Glomerular visceral epithelial cell (primary cell): ENCODE data around the gene NSD1.
"Not testable (repeated sequence)": the region's sequence is repeated elsewhere in the genome, so short reads cannot be mapped to it uniquely, and the experiment has no call there.

Source experiments
- DNase-seq: peaks from one replicate; pipeline ENCODE4 v3.0.0-alpha.2; 2016; ENCODE audit errors: extremely low spot score

The NSD1 gene

GRCh38 chr5:177290816-177291596 lies 157.4 kb downstream of the NSD1 start:
- no peak for DNase-seq

DNA sequence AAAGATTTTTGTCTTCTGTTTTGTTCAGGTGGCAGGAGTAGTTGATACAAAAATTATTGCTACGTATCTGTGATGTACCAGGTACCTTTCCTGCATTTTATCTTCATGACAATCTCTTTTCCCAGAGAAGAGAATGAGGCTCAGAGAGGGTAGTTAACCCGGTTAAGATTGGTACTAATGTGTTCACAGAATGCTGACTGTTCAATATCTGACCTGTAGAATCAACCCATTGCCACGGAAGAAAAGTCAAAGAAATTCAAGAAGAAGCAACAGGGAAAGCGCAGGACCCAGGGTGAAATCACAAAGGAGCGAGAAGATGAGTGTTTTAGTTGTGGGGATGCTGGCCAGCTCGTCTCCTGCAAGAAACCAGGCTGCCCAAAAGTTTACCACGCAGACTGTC lies 158.2 kb downstream of the NSD1 start:
- DNase-seq: no peak

- no peak for DNase-seq
These were observed 160.4 kb downstream of the NSD1 start for GRCh38 chr5:177293819-177294581.

GRCh38 chr5:177294632-177295031 lies 161.1 kb downstream of the NSD1 start:
- DNase-seq: no peak

- DNase-seq: no peak
These were observed 162.4 kb downstream of the NSD1 start for GRCh38 chr5:177295924-177296323.

DNA sequence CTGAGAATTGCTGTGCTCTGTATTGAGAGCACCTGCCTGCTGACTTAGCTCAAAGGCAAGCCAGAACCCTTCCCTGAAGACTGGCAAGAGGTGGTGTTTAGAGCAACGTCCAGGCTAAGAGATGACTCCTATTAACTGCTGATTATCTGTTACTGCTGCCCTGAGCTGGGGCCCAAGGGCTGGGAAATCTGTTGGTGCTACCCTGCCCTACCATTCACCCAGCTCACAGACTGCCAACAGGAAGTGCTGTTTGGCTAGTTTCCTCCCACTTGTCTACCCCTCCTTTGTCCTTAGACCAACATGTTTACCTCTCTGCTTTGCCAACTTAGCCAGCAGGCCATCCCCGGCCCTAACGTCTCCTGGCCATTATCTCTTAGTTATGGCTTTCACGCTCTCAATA lies 163.0 kb downstream of the NSD1 start:
- no peak for DNase-seq

DNA sequence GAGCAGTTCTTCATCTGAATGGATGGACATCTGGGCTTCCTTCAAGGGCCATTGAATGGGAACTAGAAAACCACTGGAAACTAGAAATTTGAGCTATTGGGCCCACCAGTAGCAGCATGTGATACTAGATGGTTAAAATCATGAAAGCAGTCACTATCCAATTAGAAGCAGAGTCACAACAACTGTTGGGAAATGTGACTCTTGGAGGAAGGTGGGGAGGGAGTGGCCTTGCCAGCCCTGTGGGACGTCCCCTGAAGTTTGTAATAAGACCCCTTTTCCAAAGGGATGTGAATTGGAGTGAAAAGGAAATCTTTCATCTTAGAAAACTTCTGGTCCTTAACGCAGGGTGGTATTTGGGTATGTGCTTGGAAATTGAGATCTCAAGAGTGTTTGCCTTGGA lies 164.3 kb downstream of the NSD1 start:
- no peak for DNase-seq

- DNase-seq: no peak
These were observed 166.1 kb downstream of the NSD1 start for GRCh38 chr5:177299697-177300096.

- peak; percentile 77 for DNase-seq
These were observed 166.8 kb downstream of the NSD1 start for GRCh38 chr5:177300236-177300880.

DNA sequence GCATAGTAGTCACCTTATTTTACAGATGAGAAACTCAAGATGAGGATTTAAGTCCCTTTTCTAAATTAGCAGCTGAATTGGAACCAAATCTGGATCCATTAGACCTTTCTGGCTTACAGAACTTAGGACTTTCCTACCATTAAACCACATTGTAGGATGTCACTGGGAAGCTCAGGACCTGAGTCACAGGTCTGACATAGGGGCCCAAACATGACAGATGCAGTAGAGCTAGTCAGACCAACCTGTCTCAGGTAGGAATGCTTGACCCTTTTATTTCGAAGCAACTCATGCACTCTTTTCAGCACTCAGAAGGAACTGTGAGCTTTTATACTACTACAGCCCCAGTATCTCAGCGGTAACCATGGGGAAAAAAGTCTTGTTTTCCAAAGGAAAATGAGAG lies 167.4 kb downstream of the NSD1 start:
- DNase-seq: no peak

DNA sequence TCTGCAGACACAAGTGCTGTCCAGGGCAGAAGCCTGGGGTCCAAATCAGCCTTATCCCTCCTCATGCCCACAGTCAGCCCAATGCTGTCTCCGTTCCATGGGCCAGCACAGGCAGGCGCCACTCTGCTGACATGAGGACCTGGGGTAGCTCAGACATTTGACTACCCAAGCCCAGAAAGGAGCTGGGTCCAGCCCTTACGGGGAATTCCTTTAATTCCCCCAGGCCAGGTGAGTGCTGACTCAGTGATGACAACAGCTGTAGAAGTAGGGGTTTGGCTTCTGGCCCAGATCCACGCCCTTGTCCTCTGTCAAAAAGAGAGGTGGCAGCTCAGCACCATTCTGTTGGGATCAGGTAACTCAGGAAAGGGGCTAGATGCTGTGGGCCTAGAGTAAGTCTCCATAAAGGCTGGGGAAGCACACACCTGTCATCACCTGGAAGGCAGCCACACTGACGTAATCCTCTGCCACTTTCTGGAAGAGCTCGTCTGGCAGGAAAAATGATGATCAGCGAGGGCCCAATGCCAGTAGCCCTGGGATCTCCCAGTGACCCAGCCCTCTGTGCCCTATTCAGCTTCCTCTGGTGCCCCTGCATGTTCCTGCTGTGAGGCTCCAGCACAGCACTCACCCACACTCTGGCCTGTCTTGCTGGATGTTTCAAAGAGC lies 168.1 kb downstream of the NSD1 start:
- peak; percentile 25 for DNase-seq

DNA sequence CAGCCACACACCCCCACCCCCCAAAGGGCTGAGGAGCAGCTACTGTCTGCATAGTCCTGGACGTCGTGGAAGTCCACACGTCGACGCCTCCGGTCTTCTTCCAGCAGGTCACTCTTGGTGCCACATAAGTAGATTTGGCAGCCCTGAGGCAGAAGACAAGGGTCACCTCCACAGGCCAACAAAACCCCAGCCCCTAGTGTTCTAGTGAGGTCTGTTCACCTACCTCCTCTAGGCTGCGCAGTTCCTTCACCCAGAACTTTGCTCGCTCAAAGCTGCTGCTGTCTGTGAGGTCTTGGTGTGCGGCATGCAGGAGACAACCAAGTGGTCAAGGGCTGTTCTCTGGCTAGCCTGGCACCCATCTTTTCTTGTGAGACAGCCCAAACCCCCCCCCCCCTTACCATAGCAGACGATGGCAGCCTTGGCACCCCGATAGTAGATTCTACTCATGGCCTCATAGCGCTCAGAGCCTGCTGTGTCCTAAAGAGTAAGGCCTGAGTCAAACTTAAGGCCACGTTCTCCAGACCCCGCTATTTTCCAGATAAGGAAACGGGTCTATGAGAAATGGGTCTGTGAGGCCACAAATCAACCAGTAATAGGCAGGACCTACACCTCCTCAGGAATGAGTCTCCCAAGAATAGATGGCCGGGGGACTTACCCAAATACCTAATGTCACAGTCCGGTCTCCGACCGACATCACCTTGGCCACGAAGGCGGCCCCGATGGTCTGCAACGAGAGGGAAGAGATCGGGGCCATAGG lies 169.0 kb downstream of the NSD1 start:
- DNase-seq: no peak

- DNase-seq: peak; percentile 89
These were observed 169.8 kb downstream of the NSD1 start, which contains the start of the genes PRELID1 and RAB24 for GRCh38 chr5:177303121-177303924. TSS of gene PRELID1 (plus strand) at chr5:177303799. CDS start at chr5:177303986, 187 bp downstream. TSS of gene RAB24 (minus strand) at chr5:177303719. CDS start at chr5:177303288, 431 bp downstream.

- DNase-seq: peak; percentile 26
These were observed 170.4 kb downstream of the NSD1 start for GRCh38 chr5:177303925-177304391.

DNA sequence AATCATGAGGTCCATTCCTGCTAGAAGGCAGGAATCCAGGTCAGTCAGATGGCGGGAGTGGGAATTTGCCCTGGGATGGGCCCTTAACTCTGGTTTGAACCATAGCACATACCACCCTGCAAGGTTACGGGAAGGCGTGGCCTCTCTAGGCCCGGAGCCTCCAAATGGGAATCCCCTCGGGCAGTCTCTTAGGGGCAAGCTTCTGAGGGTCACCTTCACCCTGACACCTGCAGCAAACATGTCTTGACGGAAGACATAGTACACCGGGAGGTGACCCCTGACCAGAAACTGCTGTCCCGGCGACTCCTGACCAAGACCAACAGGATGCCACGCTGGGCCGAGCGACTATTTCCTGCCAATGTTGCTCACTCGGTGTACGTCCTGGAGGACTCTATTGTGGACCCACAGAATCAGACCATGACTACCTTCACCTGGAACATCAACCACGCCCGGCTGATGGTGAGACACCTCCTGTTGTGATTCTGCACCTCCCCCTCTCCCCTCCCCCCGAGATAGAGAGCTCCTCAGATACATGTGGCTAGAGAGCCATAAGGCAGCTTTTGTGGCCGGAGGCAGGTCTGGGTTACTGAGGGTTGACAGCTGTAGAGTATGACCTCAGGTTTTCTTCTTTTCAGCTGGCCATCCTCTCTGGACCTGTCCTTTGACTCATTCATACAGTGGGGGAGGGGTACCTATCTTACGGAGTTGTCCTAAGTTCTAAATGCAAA lies 171.0 kb downstream of the NSD1 start:
- DNase-seq: peak; percentile 64

GRCh38 chr5:177306103-177306640 lies 172.6 kb downstream of the NSD1 start:
- DNase-seq: not testable (repeated sequence)

GRCh38 chr5:177306674-177307543 lies 173.3 kb downstream of the NSD1 start:
- DNase-seq: peak; percentile 61
